Activated T-helper 1 cell treated with anti-CD3 and anti-CD28 coated beads, Interleukin-12 subunit alpha, Interleukin-12 subunit beta, Interleukin-2, Interleukin-4 antibody, amounts not matched to agents 30 ng/mL and 10 ng/mL and 1 ng/mL, durations not matched to agents 14 hours and 24 hours and 36 hours (primary cell): Measurements from ENCODE around the gene GRID2. TPM values are rescaled to one million over a fixed set of nuclear protein-coding genes. Genes with fewer than 3 reads are reported as not detected.

ENCODE experiments used
- DNase-seq: peaks from one replicate; pipeline ENCODE4 v3.0.0; 2021; ENCODE audit warnings: low spot score
- H3K27ac Mint-ChIP-seq: one replicate; pipeline ENCODE4 v1.8.0; 2021; ENCODE audit warnings: mild to moderate bottlenecking, mixed read lengths
- H3K27me3 Mint-ChIP-seq: one replicate; pipeline ENCODE4 v1.8.0; 2022; ENCODE audit warnings: mild to moderate bottlenecking, moderate library complexity, mixed read lengths; ENCODE audit not compliant: insufficient read depth
- H3K36me3 Mint-ChIP-seq: one replicate; pipeline ENCODE4 v1.8.0; 2021; ENCODE audit warnings: low read depth, mixed read lengths
- H3K4me1 Mint-ChIP-seq: one replicate; pipeline ENCODE4 v1.8.0; 2021; ENCODE audit warnings: low read depth, mixed read lengths
- H3K4me3 Mint-ChIP-seq: one replicate; pipeline ENCODE4 v1.8.0; 2021; ENCODE audit warnings: mild to moderate bottlenecking, moderate library complexity, mixed read lengths
- H3K9me3 Mint-ChIP-seq: one replicate; pipeline ENCODE4 v1.8.0; 2021; ENCODE audit warnings: mixed read lengths
- intact Hi-C: fragments of 100-400 bp; cut with micrococcal nuclease; formaldehyde crosslinking; loops from one replicate; pipeline ENCODE4 v1.15.1; 2024
- total RNA-seq: library from RNA; stranded (reverse); gene quantifications from 2 replicates; pipeline ENCODE4 v1.2.3, GENCODE V29; 2022

The GRID2 gene
- total RNA-seq, 1 donor from 2014 or later: not detected

DNA sequence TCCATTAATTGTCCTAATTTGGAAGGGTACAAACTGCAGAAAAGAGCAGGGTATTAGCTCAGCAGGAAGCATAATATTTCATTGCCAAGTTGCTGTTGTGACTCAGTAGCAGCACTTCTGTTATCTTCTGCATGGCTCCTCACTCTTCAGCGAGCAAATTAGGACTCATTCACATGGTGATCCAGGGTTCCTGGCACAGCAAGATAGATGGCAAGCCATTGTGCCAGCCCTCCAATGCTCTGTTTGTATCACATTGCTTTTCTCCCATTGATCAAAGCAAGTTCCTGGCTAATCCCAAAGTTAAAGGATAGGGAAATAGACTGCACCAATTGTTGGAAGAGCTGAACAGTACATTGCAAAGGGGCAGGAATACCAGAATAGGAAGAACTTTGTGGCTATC is 1142.3 kb downstream of the GRID2 start:
- Mint-ChIP-seq H3K4me3 (no peak overlapping the region), H3K36me3 (no peaks in the 10 kb centered on the region), H3K4me1 (no peaks in the 10 kb centered on the region), H3K27me3 (no peaks in the 10 kb centered on the region), H3K9me3 (no peaks in the 10 kb centered on the region), H3K27ac (no peak overlapping the region)
- DNase-seq: no peak
- intact Hi-C loops: no loop called here

GRCh38 chr4:93448691-93449293 is 1145.0 kb downstream of the GRID2 start:
- intact Hi-C loops: no loop called here
- Mint-ChIP-seq H3K27ac (no peak overlapping the region), H3K4me3 (no peak overlapping the region), H3K36me3 (no peaks in the 10 kb centered on the region), H3K4me1 (no peaks in the 10 kb centered on the region), H3K27me3 (no peaks in the 10 kb centered on the region), H3K9me3 (no peaks in the 10 kb centered on the region)
- no peak for DNase-seq

DNA sequence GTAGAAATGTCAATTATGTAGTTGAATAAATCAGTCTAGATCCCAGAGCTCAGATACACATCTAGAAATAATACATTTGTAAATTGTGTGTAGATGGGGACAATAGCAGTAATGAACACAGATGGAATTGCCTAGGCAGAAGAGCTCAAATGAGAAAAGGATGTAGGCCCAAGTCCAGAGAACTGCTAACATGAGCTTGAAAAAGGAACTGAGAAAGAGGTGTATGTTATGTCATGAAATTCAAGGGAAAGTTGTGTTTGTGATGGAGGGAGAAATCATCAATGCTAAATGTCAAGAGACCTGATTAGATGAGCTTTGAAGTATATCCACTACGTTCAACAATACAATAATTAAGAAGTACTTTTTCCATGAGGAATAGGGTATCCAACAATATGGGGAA is 1148.2 kb downstream of the GRID2 start:
- DNase-seq: no peak

DNA sequence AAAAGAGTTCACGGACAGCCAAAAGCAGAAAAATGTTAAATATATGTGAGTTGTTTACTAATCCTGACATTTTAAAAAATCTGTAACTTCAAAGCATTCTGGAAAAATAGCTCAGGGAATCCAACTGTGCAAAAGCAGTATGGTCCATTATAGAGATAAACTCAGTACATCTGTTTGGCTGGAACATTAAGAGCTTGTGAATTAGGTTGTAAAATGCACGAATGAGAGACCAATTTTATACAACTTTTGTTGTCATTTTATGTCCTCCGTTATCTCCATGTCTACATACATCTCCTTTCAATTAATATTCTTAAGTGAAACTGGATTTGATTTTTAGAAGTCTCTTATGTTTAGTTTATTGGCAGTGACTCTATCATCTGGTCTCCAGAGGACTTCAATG is 1157.8 kb downstream of the GRID2 start:
- intact Hi-C loops: no loop called here
- DNase-seq: no peak
- H3K36me3 Mint-ChIP-seq: no peaks in the 10 kb centered on the region
- H3K4me1 Mint-ChIP-seq: no peaks in the 10 kb centered on the region
- H3K27me3 Mint-ChIP-seq: no peaks in the 10 kb centered on the region
- no peak overlapping the region for H3K4me3 Mint-ChIP-seq
- no peaks in the 10 kb centered on the region for H3K9me3 Mint-ChIP-seq
- H3K27ac Mint-ChIP-seq: no peak overlapping the region

More for the DNA sequence above, 1148.2 kb downstream of the GRID2 start:
- no peaks in the 10 kb centered on the region for H3K4me1 Mint-ChIP-seq
- H3K27ac Mint-ChIP-seq: no peak overlapping the region
- intact Hi-C loops: no loop called here
- no peaks in the 10 kb centered on the region for H3K27me3 Mint-ChIP-seq
- no peaks in the 10 kb centered on the region for H3K9me3 Mint-ChIP-seq
- no peak overlapping the region for H3K4me3 Mint-ChIP-seq
- H3K36me3 Mint-ChIP-seq: no peaks in the 10 kb centered on the region

GRCh38 chr4:93466446-93466845 is 1162.7 kb downstream of the GRID2 start:
- Mint-ChIP-seq H3K27ac (no peak overlapping the region), H3K9me3 (no peaks in the 10 kb centered on the region), H3K27me3 (no peaks in the 10 kb centered on the region), H3K4me1 (no peaks in the 10 kb centered on the region), H3K36me3 (no peaks in the 10 kb centered on the region), H3K4me3 (no peak overlapping the region)
- intact Hi-C loops: no loop called here
- DNase-seq: no peak

DNA sequence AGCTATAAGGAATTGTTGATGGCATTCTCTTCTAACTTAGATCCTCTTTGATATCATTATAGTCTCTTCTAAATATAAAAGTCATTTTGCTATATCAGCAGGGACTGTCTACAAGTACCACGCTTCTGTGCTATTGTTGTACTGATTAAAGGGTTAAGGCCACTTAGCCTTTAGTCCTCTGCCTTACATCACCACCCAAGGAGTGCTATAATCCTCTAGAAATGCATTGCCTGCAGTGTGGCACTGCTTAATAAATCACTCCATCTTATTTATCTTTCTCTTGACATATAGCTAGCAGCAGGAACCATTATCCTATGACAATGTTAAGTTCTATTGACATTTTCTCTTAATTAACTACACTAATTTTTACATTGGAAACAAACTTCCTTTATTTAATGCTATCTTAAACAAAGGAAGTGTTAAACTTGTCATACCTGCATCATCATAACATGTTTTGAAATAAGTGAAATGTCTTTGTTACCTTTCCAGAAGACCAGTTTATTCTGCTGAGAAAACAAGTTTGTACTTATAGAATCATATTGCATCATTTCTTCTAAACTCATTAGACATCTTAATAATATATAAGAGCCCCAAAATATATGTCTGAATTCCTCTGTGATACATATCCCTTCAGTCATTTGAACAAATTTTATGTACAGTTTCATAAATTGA is 1163.9 kb downstream of the GRID2 start:
- no peak overlapping the region for H3K27ac Mint-ChIP-seq
- no peaks in the 10 kb centered on the region for H3K9me3 Mint-ChIP-seq
- H3K4me1 Mint-ChIP-seq: no peaks in the 10 kb centered on the region
- intact Hi-C loops: no loop called here
- H3K4me3 Mint-ChIP-seq: no peak overlapping the region
- H3K36me3 Mint-ChIP-seq: no peaks in the 10 kb centered on the region
- H3K27me3 Mint-ChIP-seq: no peaks in the 10 kb centered on the region
- no peak for DNase-seq

DNA sequence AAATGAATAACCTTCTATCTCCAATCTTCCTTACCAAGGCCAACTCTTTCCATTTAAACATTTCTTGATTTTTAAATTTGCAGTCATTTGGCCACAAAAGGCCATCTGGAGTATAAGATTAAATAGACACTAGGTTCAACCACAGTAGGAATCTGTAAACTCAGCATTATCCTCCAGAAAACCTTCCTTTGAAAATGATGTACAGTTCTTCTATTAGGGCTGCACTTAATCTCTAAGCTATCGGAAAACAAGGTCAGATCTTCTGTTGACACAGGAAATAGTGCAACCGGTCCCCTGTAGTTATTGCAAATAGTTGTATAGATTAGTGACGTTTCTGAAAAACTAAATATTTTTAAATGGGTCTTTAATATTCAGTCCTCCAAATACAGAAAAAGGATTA is 1165.8 kb downstream of the GRID2 start:
- H3K27me3 Mint-ChIP-seq: no peaks in the 10 kb centered on the region
- intact Hi-C loops: no loop called here
- H3K4me1 Mint-ChIP-seq: no peaks in the 10 kb centered on the region
- H3K4me3 Mint-ChIP-seq: no peak overlapping the region
- no peaks in the 10 kb centered on the region for H3K36me3 Mint-ChIP-seq
- H3K27ac Mint-ChIP-seq: no peak overlapping the region
- DNase-seq: no peak
- no peaks in the 10 kb centered on the region for H3K9me3 Mint-ChIP-seq

- no peak for DNase-seq
- H3K36me3 Mint-ChIP-seq: no peaks in the 10 kb centered on the region
- H3K4me1 Mint-ChIP-seq: no peaks in the 10 kb centered on the region
- no peaks in the 10 kb centered on the region for H3K9me3 Mint-ChIP-seq
- no peak overlapping the region for H3K4me3 Mint-ChIP-seq
- no peaks in the 10 kb centered on the region for H3K27me3 Mint-ChIP-seq
- no peak overlapping the region for H3K27ac Mint-ChIP-seq
- intact Hi-C loops: no loop called here
Observed at GRCh38 chr4:93475730-93476129, 1172.0 kb downstream of the GRID2 start.

GRCh38 chr4:93478805-93479204 is 1175.0 kb downstream of the GRID2 start:
- intact Hi-C loops: no loop called here
- Mint-ChIP-seq H3K4me1 (no peaks in the 10 kb centered on the region), H3K27ac (no peak overlapping the region), H3K4me3 (no peak overlapping the region), H3K27me3 (no peaks in the 10 kb centered on the region), H3K9me3 (no peaks in the 10 kb centered on the region), H3K36me3 (no peaks in the 10 kb centered on the region)
- no peak for DNase-seq

GRCh38 chr4:93480452-93480851 is 1176.7 kb downstream of the GRID2 start:
- intact Hi-C loops: no loop called here
- H3K27me3 Mint-ChIP-seq: no peaks in the 10 kb centered on the region
- H3K4me3 Mint-ChIP-seq: no peak overlapping the region
- no peaks in the 10 kb centered on the region for H3K36me3 Mint-ChIP-seq
- no peak overlapping the region for H3K27ac Mint-ChIP-seq
- no peak for DNase-seq
- no peaks in the 10 kb centered on the region for H3K4me1 Mint-ChIP-seq
- H3K9me3 Mint-ChIP-seq: no peaks in the 10 kb centered on the region

DNA sequence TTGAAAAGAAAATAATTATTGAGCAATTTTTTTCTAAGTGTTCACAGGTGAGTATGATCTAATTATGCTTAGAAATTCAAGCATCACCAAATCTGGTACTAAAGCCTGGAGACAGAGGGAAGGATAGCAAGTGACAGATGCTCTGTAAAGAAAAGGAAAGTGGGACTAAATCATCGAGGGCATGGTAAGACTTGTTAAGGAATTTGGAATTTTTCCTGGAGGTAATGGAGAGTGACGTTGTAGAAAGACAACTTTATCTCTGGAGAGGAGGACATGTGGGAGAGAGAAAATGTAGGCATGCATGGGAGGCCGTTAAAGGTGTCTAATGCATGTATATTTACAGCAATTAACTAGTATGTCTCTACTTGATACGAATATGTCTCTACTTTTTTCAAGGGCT is 1191.6 kb downstream of the GRID2 start:
- Mint-ChIP-seq H3K4me1 (no peaks in the 10 kb centered on the region), H3K9me3 (no peaks in the 10 kb centered on the region), H3K36me3 (no peaks in the 10 kb centered on the region), H3K4me3 (no peak overlapping the region), H3K27me3 (no peaks in the 10 kb centered on the region), H3K27ac (no peak overlapping the region)
- DNase-seq: no peak
- intact Hi-C loops: no loop called here

GRCh38 chr4:93501244-93501643 is 1197.5 kb downstream of the GRID2 start:
- Mint-ChIP-seq H3K27me3 (no peaks in the 10 kb centered on the region), H3K9me3 (peaks cover 3% of the 10 kb centered on the region), H3K36me3 (no peaks in the 10 kb centered on the region), H3K4me1 (no peaks in the 10 kb centered on the region), H3K27ac (no peak overlapping the region), H3K4me3 (no peak overlapping the region)
- DNase-seq: no peak
- intact Hi-C loops: no loop called here

DNA sequence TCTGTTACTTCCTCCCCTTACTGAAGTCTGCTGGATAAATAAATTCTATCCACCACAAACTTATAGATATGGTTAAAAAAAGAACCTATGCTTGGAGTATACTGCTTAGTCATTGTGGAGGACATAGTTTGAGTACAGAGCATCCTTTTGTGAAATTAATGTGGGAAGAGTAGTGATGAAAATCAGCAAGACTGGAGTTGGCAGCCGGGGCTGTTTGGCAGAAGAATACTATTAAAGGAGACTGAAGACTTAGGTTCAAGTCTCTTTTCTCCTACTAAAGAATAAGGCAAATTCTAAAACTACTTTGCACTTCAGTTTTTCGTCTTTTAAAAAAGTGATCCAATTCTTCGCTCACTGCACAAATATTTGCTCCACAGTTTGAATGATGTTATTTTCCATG is 1198.2 kb downstream of the GRID2 start:
- intact Hi-C loops: no loop called here
- DNase-seq: no peak
- H3K27ac Mint-ChIP-seq: no peak overlapping the region
- H3K9me3 Mint-ChIP-seq: peaks cover 3% of the 10 kb centered on the region
- H3K4me3 Mint-ChIP-seq: no peak overlapping the region
- no peaks in the 10 kb centered on the region for H3K4me1 Mint-ChIP-seq
- H3K27me3 Mint-ChIP-seq: no peaks in the 10 kb centered on the region
- no peaks in the 10 kb centered on the region for H3K36me3 Mint-ChIP-seq

DNA sequence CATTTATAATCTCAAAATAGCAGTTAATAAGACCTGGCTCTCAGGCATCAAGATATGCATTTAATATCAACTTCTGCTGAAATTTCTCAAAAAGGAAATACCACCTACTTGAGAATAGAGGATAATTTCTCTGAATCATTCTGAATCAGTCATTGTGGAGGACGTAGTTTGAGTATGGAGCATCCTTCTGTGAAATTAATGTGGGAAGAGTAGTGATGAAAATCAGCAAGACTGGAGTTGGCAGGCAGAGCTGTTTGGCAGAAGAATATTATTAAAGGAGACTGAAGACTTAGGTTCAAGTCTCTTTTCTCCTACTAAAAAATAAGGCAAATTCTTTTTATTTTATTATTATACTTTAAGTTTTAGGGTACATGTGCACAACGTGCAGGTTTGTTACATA is 1199.2 kb downstream of the GRID2 start:
- H3K27me3 Mint-ChIP-seq: no peaks in the 10 kb centered on the region
- intact Hi-C loops: no loop called here

More for the DNA sequence above, 1199.2 kb downstream of the GRID2 start:
- Mint-ChIP-seq H3K4me1 (no peaks in the 10 kb centered on the region), H3K9me3 (peaks cover 3% of the 10 kb centered on the region), H3K36me3 (no peaks in the 10 kb centered on the region), H3K27ac (no peak overlapping the region), H3K4me3 (no peak overlapping the region)
- DNase-seq: no peak
